Endothelial cell of umbilical vein (primary cell): ENCODE results near the gene IFNA2. TPM values are rescaled to one million over a fixed set of nuclear protein-coding genes. Genes with fewer than 3 reads are reported as not detected.
"Not testable (repeated sequence)": the region's sequence is repeated elsewhere in the genome, so short reads cannot be mapped to it uniquely, and the experiment has no call there.

Experiments used
- Bru-seq: library from RNA; stranded (reverse); fragments of 400-500 nt; gene quantifications from one replicate; lab custom pipeline; 2021; lab: Mats Ljungman, UMichigan
- BruChase-seq, 2 experiments: library from RNA; stranded (reverse); fragments of 400-500 nt; gene quantifications; one replicate each; lab custom pipeline; 2021; lab: Mats Ljungman, UMichigan
- BruUV-seq: library from RNA; stranded (reverse); fragments of 400-500 nt; replicated peaks from 2 replicates; lab custom pipeline; 2021; lab: Mats Ljungman, UMichigan
- CTCF ChIA-PET: fragments of 300-600, 350-600 bp; sonication (Branson Sonifier 250); formaldehyde crosslinking; loops from one replicate; lab custom pipeline; 2021; ENCODE audit warnings: antibody characterized with exemption, inconsistent platforms; lab: Charles Lee
- POLR2A ChIA-PET: fragments of 300-600, 350-600 bp; sonication (Branson Sonifier 250); formaldehyde crosslinking; loops from one replicate; lab custom pipeline; 2021; ENCODE audit warnings: antibody characterized with exemption, inconsistent platforms; lab: Charles Lee
- DNase-seq: peaks from one replicate; pipeline ENCODE4 v3.0.0-alpha.2; 2011; ENCODE audit warnings: low read depth, low spot score
- FAIRE-seq: peaks from 2 replicates; lab custom pipeline; 2011; peaks lifted over from hg19 to GRCh38; lab: Jason Lieb, UNC
- H2AFZ ChIP-seq: 2 replicates; pipeline ENCODE4 v1.6.0; 2012; ENCODE audit warnings: low read depth, low read length, control low read depth, inconsistent platforms
- H3K27ac ChIP-seq: 2 replicates; pipeline ENCODE4 v1.5.1; 2011; ENCODE audit warnings: low read depth, mild to moderate bottlenecking, control low read depth, low read length, moderate library complexity; ENCODE audit not compliant: insufficient read depth
- H3K27me3 ChIP-seq, 2 experiments: 2 replicates each; pipeline versions ENCODE4 v1.6.0 to v1.6.1; 2011; ENCODE audit warnings: low read length in 2 of 2, mixed read lengths in 1 of 2; ENCODE audit not compliant: control insufficient read depth in 2 of 2, insufficient read depth in 2 of 2
- H3K36me3 ChIP-seq, 2 experiments: 2 replicates in 1 of 2; 3 replicates in 1 of 2; pipeline ENCODE4 v1.5.1; 2011; ENCODE audit warnings: low read length in 2 of 2, mild to moderate bottlenecking in 1 of 2, moderate library complexity in 1 of 2; ENCODE audit not compliant: control insufficient read depth in 2 of 2, insufficient read depth in 2 of 2; ENCODE audit errors: extremely low read depth in 1 of 2
- H3K4me1 ChIP-seq: 3 replicates; pipeline ENCODE4 v1.5.1; 2011; ENCODE audit warnings: mild to moderate bottlenecking, low read length; ENCODE audit not compliant: control insufficient read depth, insufficient read depth; ENCODE audit errors: extremely low read depth
- H3K4me2 ChIP-seq: 2 replicates; pipeline ENCODE4 v1.6.1; 2011; ENCODE audit warnings: low read length, control low read depth, mixed read lengths; ENCODE audit not compliant: insufficient read depth
- H3K4me3 ChIP-seq, 3 experiments: fragments of 200-600 bp in 1 of 3; sonication (generic), shearing (Covaris generic) in 1 of 3; replicated peaks in 1 of 3; 2 replicates each; pipeline ENCODE4 v1.5.1; 2011 to 2016; ENCODE audit warnings: control low read depth in 3 of 3, low read length in 3 of 3, mild to moderate bottlenecking in 2 of 3, inconsistent platforms in 1 of 3, low read depth in 1 of 3, moderate library complexity in 1 of 3; ENCODE audit not compliant: insufficient read depth in 1 of 3
- H3K79me2 ChIP-seq: 2 replicates; pipeline ENCODE4 v1.6.0; 2012; ENCODE audit warnings: low read length, inconsistent platforms; ENCODE audit not compliant: control insufficient read depth, insufficient read depth
- H3K9ac ChIP-seq: replicated peaks from 2 replicates; pipeline ENCODE3; 2011; ENCODE audit warnings: low read length, control low read depth; ENCODE audit not compliant: insufficient read depth; ENCODE audit errors: extremely low read depth
- H3K9me1 ChIP-seq: replicated peaks from 3 replicates; pipeline ENCODE4 v1.6.0; 2011; ENCODE audit warnings: mild to moderate bottlenecking, low read length; ENCODE audit not compliant: control insufficient read depth, insufficient read depth; ENCODE audit errors: extremely low read depth
- H3K9me3 ChIP-seq: replicated peaks from 2 replicates; pipeline ENCODE4 v1.5.1; 2012; ENCODE audit warnings: low read length, inconsistent platforms; ENCODE audit not compliant: control insufficient read depth, insufficient read depth
- H4K20me1 ChIP-seq: replicated peaks from 2 replicates; pipeline ENCODE3; 2011; ENCODE audit warnings: mild to moderate bottlenecking, low read length; ENCODE audit not compliant: control insufficient read depth, insufficient read depth; ENCODE audit errors: extremely low read depth
- EZH2 ChIP-seq: IDR thresholded peaks from 2 replicates; pipeline ENCODE4 v1.6.1; 2012; ENCODE audit warnings: borderline replicate concordance, low read depth, mild to moderate bottlenecking, moderate library complexity, low read length, inconsistent platforms; ENCODE audit not compliant: severe bottlenecking
- FOS ChIP-seq: IDR thresholded peaks from 2 replicates; pipeline ENCODE4 v1.6.1; 2011; ENCODE audit warnings: mild to moderate bottlenecking, low read length, moderate library complexity, borderline replicate concordance; ENCODE audit not compliant: insufficient read depth
- MAX ChIP-seq: IDR thresholded peaks from 2 replicates; pipeline ENCODE4 v1.6.1; 2011; ENCODE audit not compliant: insufficient read depth, insufficient read length
- POLR2A ChIP-seq: IDR thresholded peaks from 2 replicates; pipeline ENCODE4 v1.6.1; 2012; ENCODE audit warnings: low read depth, mild to moderate bottlenecking, control low read depth, low read length
- POLR2AphosphoS5 ChIP-seq: IDR thresholded peaks from 2 replicates; pipeline ENCODE4 v1.6.1; 2012; ENCODE audit warnings: low read depth, mild to moderate bottlenecking, control low read depth, low read length, moderate library complexity; ENCODE audit not compliant: insufficient read depth
- dilution Hi-C: fragments of 300-500 bp; cut with MboI; formaldehyde crosslinking; loops from one replicate; pipeline ENCODE4 v1.15.0; 2019; ENCODE audit warnings: low sequenced_read_pairs; ENCODE audit not compliant: extremely low pct_ligation_motif_present
- intact Hi-C: fragments of 100-400 bp; cut with micrococcal nuclease; formaldehyde crosslinking; loops from one replicate; pipeline ENCODE4 v1.10.0; 2022
- long read RNA-seq: library from polyadenylated mRNA; stranded (forward); transcript quantifications from one replicate; pipeline ENCODE4 v2.0.0, GENCODE V29; 2021
- polyA minus RNA-seq, 3 experiments: library from RNA; depleted of rRNA, polyadenylated mRNA; stranded (reverse); fragments of >200 nt; gene quantifications; 1 replicate in 1 of 3; 2 replicates in 2 of 3; pipeline ENCODE4 v1.2.3, GENCODE V29; 2011
- polyA plus RNA-seq, 4 experiments: library from polyadenylated mRNA; depleted of rRNA in 3 of 4; stranded (reverse) in 3 of 4; unstranded in 1 of 4; fragments of >200 nt; gene quantifications; 2 replicates each; pipeline versions ENCODE4 v1.2.1 to v1.2.3, GENCODE V29; 2011 to 2012; ENCODE audit warnings: missing spikeins in 1 of 4
- total RNA-seq: library from RNA; stranded (reverse); gene quantifications from 2 replicates; pipeline ENCODE4 v1.2.3, GENCODE V29; 2021

The IFNA2 gene
- total RNA-seq (not detected in 2 replicates), polyA plus RNA-seq (not detected in 2 replicates), polyA minus RNA-seq (not detected in 2 replicates), Bru-seq, nascent RNA (not detected), BruChase-seq, experiment 1, labeled RNA remaining after a 6-hour chase (not detected), BruChase-seq, experiment 2, labeled RNA remaining after a 2-hour chase (not detected)
- polyA plus RNA-seq (2011; cell fraction: cytosol; rRNA removed): not detected in 2 replicates
- not detected in 2 replicates for polyA plus RNA-seq (2011; cell fraction: nucleus; rRNA removed)
- not detected in 2 replicates for polyA plus RNA-seq (2012)
- not detected for polyA minus RNA-seq (2011; cell fraction: cytosol; rRNA and poly(A)+ RNA removed)
- polyA minus RNA-seq (2011; cell fraction: nucleus; rRNA and poly(A)+ RNA removed): not detected in 2 replicates
- long read RNA-seq: 0 reads

GRCh38 chr9:21385131-21385670, at the start of gene IFNA2:
IFNA2 (minus strand) TSS chr9:21385398; CDS start chr9:21385329, 69 bp downstream.
- DNase-seq (no peak), FAIRE-seq (no peak)
- Histone ChIP-seq H3K36me3 (no peaks in the 10 kb centered on the region), H2AFZ (no peak within 1 kb of the TSS), H3K9ac (no peak within 1 kb of the TSS), H3K9me1 (no peaks in the 10 kb centered on the region), H3K4me3 (no peak within 1 kb of the TSS), H3K4me2 (no peak within 1 kb of the TSS), H3K4me1 (no peaks in the 10 kb centered on the region), H3K79me2 (no peaks in the 10 kb centered on the region), H3K9me3 (no peaks in the 10 kb centered on the region), H4K20me1 (no peaks in the 10 kb centered on the region), H3K27me3 (peaks cover 8 to 73% of the 10 kb centered on the region in 2 experiments), H3K27ac (no peak within 1 kb of the TSS)
- ChIA-PET POLR2A (no interaction called here), CTCF (interaction anchor here (2.1 kb wide), 1 partner anchor 10 kb away, joined by 10 read pairs; no protein-coding TSS in a partner anchor)
- dilution Hi-C loops: no loop called here
- BruUV-seq: no TSS peak
- intact Hi-C loops: no loop called here
- TF ChIP-seq POLR2AphosphoS5 (no peak), FOS (no peak), POLR2A (no peak), MAX (no peak)

- dilution Hi-C loops, H3K27ac ChIP-seq, H3K79me2 ChIP-seq, BruUV-seq, DNase-seq, H3K4me2 ChIP-seq, H3K4me1 ChIP-seq, H3K4me3 ChIP-seq, H3K9me1 ChIP-seq, H2AFZ ChIP-seq, H3K36me3 ChIP-seq, H3K9ac ChIP-seq, H4K20me1 ChIP-seq, H3K9me3 ChIP-seq: not testable (repeated sequence)
- POLR2A ChIA-PET: interaction anchor here (0.6 kb wide), 1 partner anchor 249 kb away, joined by 3 read pairs; no protein-coding TSS in a partner anchor
- CTCF ChIA-PET: interaction anchor here (0.7 to 3.8 kb wide), 67 partner anchors 8 to 804 kb away, joined by 3 to 51 read pairs (median 7); partner anchors contain the start of genes IFNA8, KLHL9 and MTAP
- H3K27me3 ChIP-seq: peaks cover 19 to 51% of the 10 kb centered on the region in 2 experiments
- TF ChIP-seq EZH2: peak; percentile 13
- peak; percentile 21 for FAIRE-seq
- intact Hi-C loops: loop anchor here (5.0 kb wide), 1 partner anchor 118 kb away; no protein-coding TSS in a partner anchor
These were observed 49.8 kb upstream of the IFNA2 start for GRCh38 chr9:21435015-21435383.
